K562 (cell line): Measurements from ENCODE around the gene PSAP. TPM values are rescaled to one million over a fixed set of nuclear protein-coding genes. Genes with fewer than 3 reads are reported as not detected.

Source experiments
- ATAC-seq: fragments of 200-7000 bp; cut with Tn5 transposase; 3 replicates; pipeline ENCODE4 v1.9.1; 2020; ENCODE audit warnings: moderate library complexity
- BruUV-seq: library from RNA; stranded (reverse); fragments of 400-500 nt; replicated peaks from 2 replicates; lab custom pipeline; 2021; lab: Mats Ljungman, UMichigan
- CTCF ChIA-PET: fragments of 300-600 bp; formaldehyde crosslinking; extraction: SDS; loops from one replicate; lab custom pipeline; 2021; ENCODE audit warnings: low intra/inter-chr PET ratio; lab: Yijun Ruan, JAX
- POLR2A ChIA-PET: fragments of 300-600, 350-650 bp; sonication (Branson Sonifier 250); formaldehyde crosslinking; extraction: SDS; loops from one replicate; lab custom pipeline; 2021; ENCODE audit warnings: antibody characterized with exemption, inconsistent platforms; lab: Yijun Ruan, JAX
- DNase-seq, 4 experiments: peaks; one replicate each; pipeline versions ENCODE4 v3.0.0 to v3.0.0-alpha.2; 2011 to 2018; ENCODE audit warnings: low spot score in 3 of 4, mixed read lengths in 3 of 4; ENCODE audit errors: extremely low read depth in 1 of 4
- FAIRE-seq: peaks from 2 replicates; lab custom pipeline; 2011; peaks lifted over from hg19 to GRCh38; lab: Jason Lieb, UNC
- H2AFZ ChIP-seq: 2 replicates; pipeline ENCODE4 v1.6.0; 2011; ENCODE audit warnings: low read depth, low read length, control low read depth, inconsistent platforms
- H3K27ac ChIP-seq: fragments of 200-600 bp; 3 replicates; pipeline ENCODE4 v1.8.0; 2011; ENCODE audit warnings: low read depth, mild to moderate bottlenecking, control low read depth, inconsistent platforms, low read length, moderate library complexity, mixed read lengths; ENCODE audit errors: extremely low read depth
- H3K27me3 ChIP-seq, 2 experiments: fragments of 300-600 bp in 1 of 2; 2 replicates in 1 of 2; 3 replicates in 1 of 2; pipeline versions ENCODE4 v1.6.0 to v1.8.0; 2011; ENCODE audit warnings: inconsistent platforms in 2 of 2, low read length in 2 of 2, mild to moderate bottlenecking in 1 of 2, mixed read lengths in 1 of 2, moderate library complexity in 1 of 2; ENCODE audit not compliant: control insufficient read depth in 2 of 2, insufficient read depth in 2 of 2
- H3K36me3 ChIP-seq: fragments of 300-600 bp; 3 replicates; pipeline ENCODE4 v1.8.0; 2011; ENCODE audit warnings: mild to moderate bottlenecking, low read length, inconsistent platforms; ENCODE audit not compliant: control insufficient read depth, insufficient read depth
- H3K4me1 ChIP-seq, 2 experiments: fragments of 200-600 bp in 1 of 2; replicated peaks in 1 of 2; 2 replicates in 1 of 2; 3 replicates in 1 of 2; pipeline versions ENCODE4 v1.5.1 to v1.8.0; 2011; ENCODE audit warnings: inconsistent platforms in 2 of 2, low read length in 2 of 2, mild to moderate bottlenecking in 1 of 2, mixed read lengths in 1 of 2, moderate library complexity in 1 of 2; ENCODE audit not compliant: control insufficient read depth in 2 of 2, insufficient read depth in 2 of 2
- H3K4me2 ChIP-seq: 2 replicates; pipeline ENCODE4 v1.6.1; 2011; ENCODE audit warnings: low read length, control low read depth, inconsistent platforms, mixed read lengths; ENCODE audit not compliant: insufficient read depth
- H3K4me3 ChIP-seq: fragments of 200-600 bp; sonication (generic), shearing (Covaris generic); 2 replicates; pipeline ENCODE4 v1.5.1; 2016; ENCODE audit warnings: control low read depth, inconsistent platforms
- H3K79me2 ChIP-seq: fragments of 200-600 bp; 3 replicates; pipeline ENCODE4 v1.8.0; 2011; ENCODE audit warnings: low read length, inconsistent platforms; ENCODE audit not compliant: control insufficient read depth, insufficient read depth
- H3K9ac ChIP-seq, 2 experiments: 2 replicates each; pipeline versions ENCODE4 v1.6.0 to v1.6.1; 2011; ENCODE audit warnings: low read depth in 2 of 2, low read length in 2 of 2, control low read depth in 1 of 2, inconsistent platforms in 1 of 2, mild to moderate bottlenecking in 1 of 2, mixed read lengths in 1 of 2; ENCODE audit not compliant: insufficient read depth in 1 of 2
- H3K9me1 ChIP-seq: one replicate; pipeline ENCODE4 v1.6.0; 2011; ENCODE audit warnings: inconsistent platforms, mild to moderate bottlenecking, low read length, moderate library complexity; ENCODE audit not compliant: control insufficient read depth, insufficient read depth
- H3K9me3 ChIP-seq: replicated peaks from 2 replicates; pipeline ENCODE4 v1.5.1; 2011; ENCODE audit warnings: low read depth, low read length, inconsistent platforms; ENCODE audit not compliant: control insufficient read depth, insufficient read depth
- H4K20me1 ChIP-seq: replicated peaks from 2 replicates; pipeline ENCODE4 v1.6.1; 2011; ENCODE audit warnings: low read length, inconsistent platforms, mixed read lengths; ENCODE audit not compliant: control insufficient read depth, insufficient read depth
- ATF4 ChIP-seq: fragments of 450-650 bp; formaldehyde crosslinking; IDR thresholded peaks from 2 replicates; pipeline ENCODE4 v1.4.0; 2022; ENCODE audit warnings: mild to moderate bottlenecking, moderate library complexity
- EGR1 ChIP-seq: fragments of 450-650 bp; conservative IDR thresholded peaks from 2 replicates; pipeline ENCODE4 v1.6.1; 2017; ENCODE audit warnings: mild to moderate bottlenecking
- FOXJ3 ChIP-seq: sonication (generic); formaldehyde crosslinking; IDR thresholded peaks from 2 replicates; pipeline ENCODE4 v1.4.0; 2020; ENCODE audit warnings: mild to moderate bottlenecking, missing genetic modification reagents
- IRF2 ChIP-seq: sonication (generic); formaldehyde crosslinking; IDR thresholded peaks from 2 replicates; pipeline ENCODE4 v1.8.1; 2022; ENCODE audit warnings: mild to moderate bottlenecking, missing genetic modification reagents
- POLR2A ChIP-seq: fragments of 450-650 bp; conservative IDR thresholded peaks from 2 replicates; pipeline ENCODE4 v1.6.1; 2016
- POLR2AphosphoS5 ChIP-seq: IDR thresholded peaks from 2 replicates; pipeline ENCODE4 v1.6.1; 2011; ENCODE audit warnings: mild to moderate bottlenecking, low read depth, low read length, moderate library complexity; ENCODE audit not compliant: control insufficient read depth, insufficient read depth
- SFPQ ChIP-seq: fragments of 200-400 bp; formaldehyde crosslinking; IDR thresholded peaks from 2 replicates; pipeline ENCODE4 v1.6.1; 2017; ENCODE audit warnings: mild to moderate bottlenecking, low read depth, low read length, moderate library complexity
- SMARCE1 ChIP-seq: fragments of 450-650 bp; IDR thresholded peaks from 2 replicates; pipeline ENCODE4 v1.7.1; 2016; ENCODE audit warnings: mild to moderate bottlenecking
- SRF ChIP-seq, 2 experiments: fragments of 250-450, 450-650 bp in 1 of 2; sonication (Bioruptor Pico) in 1 of 2; sonication (generic) in 1 of 2; formaldehyde crosslinking; IDR thresholded peaks; 2 replicates each; pipeline versions ENCODE4 v1.5.0 to v1.5.1; 2020 to 2022; ENCODE audit warnings: mild to moderate bottlenecking in 1 of 2, missing genetic modification reagents in 1 of 2
- THAP12 ChIP-seq: fragments of 250-450 bp; sonication (Bioruptor Pico); IDR thresholded peaks from 2 replicates; pipeline ENCODE4 v1.9.0; 2021; ENCODE audit warnings: mild to moderate bottlenecking, inconsistent platforms
- USF1 ChIP-seq: sonication (generic); formaldehyde crosslinking; IDR thresholded peaks from 2 replicates; pipeline ENCODE4 v1.9.0; 2022; ENCODE audit warnings: mild to moderate bottlenecking, missing genetic modification reagents
- XRCC4 ChIP-seq: IDR thresholded peaks from one replicate; pipeline ENCODE4 v1.6.1; 2011; ENCODE audit not compliant: insufficient read depth, insufficient read length; ENCODE audit errors: extremely low read depth
- ZFP30 ChIP-seq: fragments of 250-450 bp; sonication (Bioruptor Pico); IDR thresholded peaks from 2 replicates; pipeline ENCODE4 v1.8.0; 2022; ENCODE audit warnings: moderate library complexity, mild to moderate bottlenecking, inconsistent platforms, borderline replicate concordance
- ZKSCAN1 ChIP-seq: fragments of 150-350 bp; IDR thresholded peaks from 2 replicates; pipeline ENCODE4 v1.6.1; 2016; ENCODE audit warnings: low read depth, low read length
- ZNF143 ChIP-seq: sonication (generic); formaldehyde crosslinking; IDR thresholded peaks from 2 replicates; pipeline ENCODE4 v1.9.0; 2022; ENCODE audit warnings: mild to moderate bottlenecking, missing genetic modification reagents
- ZNF165 ChIP-seq: fragments of 250-450 bp; sonication (Bioruptor Pico); IDR thresholded peaks from 2 replicates; pipeline ENCODE4 v1.4.0; 2020; ENCODE audit warnings: borderline replicate concordance
- ZNF354B ChIP-seq: fragments of 250-450 bp; sonication (Bioruptor Pico); IDR thresholded peaks from 2 replicates; pipeline ENCODE4 v1.4.0; 2020
- ZNF431 ChIP-seq: sonication (generic); formaldehyde crosslinking; IDR thresholded peaks from 2 replicates; pipeline ENCODE4 v1.8.0; 2022; ENCODE audit warnings: mild to moderate bottlenecking, missing genetic modification reagents
- WGBS: fragments of 100-300 bp; shearing (Covaris generic); methylation state at CpG from one replicate; pipeline ENCODE4 v1.1.6; 2016; ENCODE audit warnings: low coverage, mixed read lengths; ENCODE audit not compliant: insufficient coverage; ENCODE audit errors: missing lambda C conversion rate; 5-methylcytosine and 5-hydroxymethylcytosine counted together
- in situ Hi-C: fragments of 300-500 bp; cut with MboI; formaldehyde crosslinking; loops from 4 replicates; pipeline ENCODE4 v1.15.0; 2018; ENCODE audit warnings: inconsistent platforms, mixed read lengths
- intact Hi-C: fragments of 100-400 bp; cut with micrococcal nuclease; formaldehyde crosslinking; loops from 2 replicates; pipeline ENCODE4 v1.14.2; 2022
- polyA plus RNA-seq, 8 experiments: library from polyadenylated mRNA; depleted of rRNA in 4 of 8; stranded (reverse) in 5 of 8; unstranded in 3 of 8; fragments of >200 nt; fragmentation: Nextera tagmentation in 2 of 8; fragmentation: Illumina TruSeq in 1 of 8; extraction: Ambion mirVana in 2 of 8; extraction: Trizol in 1 of 8; gene quantifications; 2 replicates each; pipeline versions ENCODE4 v1.2.1 to v1.2.3, GENCODE V29; 2011 to 2014; ENCODE audit warnings: inconsistent platforms in 1 of 8, missing spikeins in 1 of 8
- total RNA-seq, 7 experiments: library from RNA; depleted of rRNA in 6 of 7; stranded (reverse); fragments of >200 nt in 6 of 7; fragmentation: Illumina TruSeq in 2 of 7; extraction: Trizol in 2 of 7; gene quantifications; 2 replicates each; pipeline versions ENCODE4 v1.2.1 to v1.2.3, GENCODE V29; 2011 to 2021; ENCODE audit warnings: low replicate concordance in 1 of 7

Gene PSAP
- total and polyA plus RNA-seq, 9 of the 15 experiments (the other 6 are each of a cell fraction or from before 2014, with no cell fraction given): 245 to 700 (median 429) TPM

- TF ChIP-seq SFPQ (no peak), FOXJ3 (CRISPR knock-in tag) (no peak), POLR2AphosphoS5 (peak; percentile 25; the same call in 1 of the 2 replicates), POLR2A (no peak), USF1 (CRISPR knock-in tag) (peak; percentile 74), ZNF431 (CRISPR knock-in tag) (peak; percentile 83), EGR1 (peak; percentile 56), SRF (CRISPR knock-in tag; IDR thresholded peaks at IDR 0.05) (no peak), ZNF165 (no peak)
- TF ChIP-seq, all 486 proteins: peak for 11
Measured at GRCh38 chr10:71829171-71829570, 21.9 kb downstream of the PSAP start (continued).

GRCh38 chr10:71828702-71829101 lies 22.3 kb downstream of the PSAP start:
- no peak overlapping the region for H2AFZ ChIP-seq
- H3K4me3 ChIP-seq: no peak overlapping the region
- peaks cover 21% of the 10 kb centered on the region; the same call in 1 of the 2 replicates for H4K20me1 ChIP-seq
- BruUV-seq: no TSS peak
- intact Hi-C loops (no loop called here), in situ Hi-C loops (no loop called here)
- H3K9ac ChIP-seq: no peak overlapping the region
- CTCF ChIA-PET: no interaction called here
- POLR2A ChIA-PET: interaction anchor here (0.6 to 3.3 kb wide), 5 partner anchors 10 to 269 kb away, joined by 3 to 22 read pairs (median 3); no protein-coding TSS in a partner anchor
- peaks cover 5% of the 10 kb centered on the region for H3K9me1 ChIP-seq
- ATAC-seq (no peak), FAIRE-seq (no peak), DNase-seq (no peak)
- H3K4me1 ChIP-seq: no peaks in the 10 kb centered on the region
- H3K27ac ChIP-seq: no peak overlapping the region
- peaks cover 21% of the 10 kb centered on the region for H3K79me2 ChIP-seq
- H3K36me3 ChIP-seq: peaks cover 95% of the 10 kb centered on the region
- no peak overlapping the region for H3K4me2 ChIP-seq
- 99% methylated on average over 7 of the region's 7 CpGs for WGBS
- no peaks in the 10 kb centered on the region for H3K27me3 ChIP-seq
- no peaks in the 10 kb centered on the region for H3K9me3 ChIP-seq
- TF ChIP-seq ZKSCAN1 (no peak), ATF4 (CRISPR knock-in tag) (no peak), ZNF143 (CRISPR knock-in tag) (no peak), XRCC4 (no peak), THAP12 (CRISPR knock-in tag) (no peak), SMARCE1 (no peak), ZNF354B (CRISPR knock-in tag) (no peak), ZFP30 (CRISPR knock-in tag) (no peak), IRF2 (CRISPR knock-in tag) (no peak)
